ENCODE measurements around the gene HS6ST1.

The HS6ST1 gene

DNA sequence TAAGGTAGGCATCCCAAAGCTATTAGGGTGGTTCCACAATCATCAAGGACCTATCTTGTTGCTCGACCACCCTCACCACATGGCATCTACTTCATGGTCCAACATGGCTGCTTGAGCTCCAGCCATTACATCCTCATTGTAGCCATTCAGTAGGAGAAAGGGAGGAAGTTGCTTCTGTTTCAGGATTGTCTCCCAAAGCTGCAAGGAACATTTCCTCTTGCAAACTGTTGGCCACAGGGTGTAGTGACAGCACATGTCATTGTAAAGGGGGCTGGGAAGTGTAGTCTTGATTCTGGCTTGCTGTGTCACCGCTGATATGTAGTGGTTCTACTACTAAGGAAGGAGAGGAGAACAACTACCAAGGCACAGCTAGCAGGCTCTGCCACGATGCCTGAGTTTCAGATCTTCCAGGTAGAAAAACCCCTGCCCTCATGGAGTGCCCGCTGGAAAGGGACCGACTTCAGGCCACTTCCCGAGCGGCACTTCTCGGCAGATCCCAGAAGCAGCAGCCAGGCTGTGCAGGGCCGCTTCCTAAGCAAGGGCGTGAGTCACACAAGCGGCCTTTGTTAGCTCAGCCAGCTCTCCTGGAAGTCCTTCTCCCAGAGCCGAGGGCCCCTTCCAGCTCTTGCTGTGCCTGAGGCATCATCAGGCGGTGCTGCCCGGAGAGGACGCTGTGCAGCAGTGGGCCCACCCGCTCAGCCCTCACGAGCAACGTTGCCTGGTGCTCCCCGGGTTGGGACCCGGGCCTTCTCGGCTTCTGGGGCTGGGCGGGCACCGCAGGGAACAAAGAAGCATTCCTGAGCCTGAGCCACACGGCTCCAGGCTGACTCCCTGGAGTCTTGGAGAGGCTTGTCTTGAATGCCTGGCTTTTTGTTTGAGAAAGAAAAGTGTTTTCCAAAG is 58.2 kb downstream of the HS6ST1 start:
- H3K9ac ChIP-seq (ENCODE audit: low read length): no peak overlapping the region
- H3K4me1 ChIP-seq (ENCODE audit: insufficient read depth, low read length, severe bottlenecking): no peaks in the 10 kb centered on the region
- no peak overlapping the region for H3K4me2 ChIP-seq (ENCODE audit: low read length)
- H3K9me3 ChIP-seq (ENCODE audit: low read length): no peaks in the 10 kb centered on the region
- H3K36me3 ChIP-seq (ENCODE audit: insufficient read depth, low read length): no peaks in the 10 kb centered on the region
- H3K27me3 ChIP-seq (ENCODE audit: insufficient read depth, low read length): 0 out of 2 replicates have a peak, but pooled peaks cover 3% of the 10 kb centered on the region
- H3K4me3 ChIP-seq (ENCODE audit: low read depth, low read length, poor library complexity, severe bottlenecking): no peak overlapping the region
- H2AFZ ChIP-seq (ENCODE audit: low read length): no peak overlapping the region
- no peaks in the 10 kb centered on the region for H3K9me2 ChIP-seq (ENCODE audit: low read depth, low read length)
- H3K27ac ChIP-seq (ENCODE audit: low read depth, low read length, poor library complexity, severe bottlenecking): no peak overlapping the region
- no peak for TF ChIP-seq EZH2 (IDR thresholded peaks at IDR 0.05; ENCODE audit: borderline replicate concordance, low read length)
- TF ChIP-seq, protein P1, sequence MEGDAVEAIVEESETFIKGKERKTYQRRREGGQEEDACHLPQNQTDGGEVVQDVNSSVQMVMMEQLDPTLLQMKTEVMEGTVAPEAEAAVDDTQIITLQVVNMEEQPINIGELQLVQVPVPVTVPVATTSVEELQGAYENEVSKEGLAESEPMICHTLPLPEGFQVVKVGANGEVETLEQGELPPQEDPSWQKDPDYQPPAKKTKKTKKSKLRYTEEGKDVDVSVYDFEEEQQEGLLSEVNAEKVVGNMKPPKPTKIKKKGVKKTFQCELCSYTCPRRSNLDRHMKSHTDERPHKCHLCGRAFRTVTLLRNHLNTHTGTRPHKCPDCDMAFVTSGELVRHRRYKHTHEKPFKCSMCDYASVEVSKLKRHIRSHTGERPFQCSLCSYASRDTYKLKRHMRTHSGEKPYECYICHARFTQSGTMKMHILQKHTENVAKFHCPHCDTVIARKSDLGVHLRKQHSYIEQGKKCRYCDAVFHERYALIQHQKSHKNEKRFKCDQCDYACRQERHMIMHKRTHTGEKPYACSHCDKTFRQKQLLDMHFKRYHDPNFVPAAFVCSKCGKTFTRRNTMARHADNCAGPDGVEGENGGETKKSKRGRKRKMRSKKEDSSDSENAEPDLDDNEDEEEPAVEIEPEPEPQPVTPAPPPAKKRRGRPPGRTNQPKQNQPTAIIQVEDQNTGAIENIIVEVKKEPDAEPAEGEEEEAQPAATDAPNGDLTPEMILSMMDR (IDR thresholded peaks at IDR 0.05; ENCODE audit: low read length): no peak
- H3F3A ChIP-seq (ENCODE audit: insufficient read depth, low read length): no peaks in the 10 kb centered on the region
- H4K20me1 ChIP-seq (ENCODE audit: insufficient read depth, low read length): no peaks in the 10 kb centered on the region
- H3K79me2 ChIP-seq (ENCODE audit: insufficient read depth, low read length): no peaks in the 10 kb centered on the region

DNA sequence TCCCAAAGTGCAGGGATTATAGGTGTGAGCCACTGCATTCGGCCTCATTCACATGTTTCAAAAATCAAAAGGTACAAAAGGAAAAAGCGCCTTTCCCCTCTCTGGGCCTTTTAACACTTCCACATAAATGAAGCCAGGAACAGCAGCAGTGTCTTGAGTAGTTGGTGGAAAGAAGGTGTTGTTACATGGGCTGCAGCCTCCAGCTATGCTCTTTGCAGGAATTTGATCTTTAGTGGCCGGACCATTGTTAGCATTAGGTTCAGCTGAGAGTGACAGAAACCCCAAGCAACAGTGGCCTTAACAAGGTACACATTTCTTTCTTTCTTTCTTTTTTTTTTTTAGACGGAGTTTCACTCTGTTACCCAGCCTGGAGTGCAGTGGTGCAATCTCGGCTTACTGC is 59.1 kb downstream of the HS6ST1 start:
- no peaks in the 10 kb centered on the region for H3K79me2 ChIP-seq (ENCODE audit: insufficient read depth, low read length)
- H2AFZ ChIP-seq (ENCODE audit: low read length): no peak overlapping the region
- no peak overlapping the region for H3K4me3 ChIP-seq (ENCODE audit: low read depth, low read length, poor library complexity, severe bottlenecking)
- no peak overlapping the region for H3K9ac ChIP-seq (ENCODE audit: low read length)
- H3K4me2 ChIP-seq (ENCODE audit: low read length): no peak overlapping the region
- 0 out of 2 replicates have a peak, but pooled peaks cover 3% of the 10 kb centered on the region for H3K27me3 ChIP-seq (ENCODE audit: insufficient read depth, low read length)
- no peaks in the 10 kb centered on the region for H3F3A ChIP-seq (ENCODE audit: insufficient read depth, low read length)
- no peaks in the 10 kb centered on the region for H3K4me1 ChIP-seq (ENCODE audit: insufficient read depth, low read length, severe bottlenecking)
- H3K36me3 ChIP-seq (ENCODE audit: insufficient read depth, low read length): no peaks in the 10 kb centered on the region
- no peaks in the 10 kb centered on the region for H3K9me2 ChIP-seq (ENCODE audit: low read depth, low read length)
- H4K20me1 ChIP-seq (ENCODE audit: insufficient read depth, low read length): no peaks in the 10 kb centered on the region
- TF ChIP-seq, protein P1 (IDR thresholded peaks at IDR 0.05; ENCODE audit: low read length): no peak
- no peak for TF ChIP-seq EZH2 (IDR thresholded peaks at IDR 0.05; ENCODE audit: borderline replicate concordance, low read length)
- no peaks in the 10 kb centered on the region for H3K9me3 ChIP-seq (ENCODE audit: low read length)
- no peak overlapping the region for H3K27ac ChIP-seq (ENCODE audit: low read depth, low read length, poor library complexity, severe bottlenecking)

DNA sequence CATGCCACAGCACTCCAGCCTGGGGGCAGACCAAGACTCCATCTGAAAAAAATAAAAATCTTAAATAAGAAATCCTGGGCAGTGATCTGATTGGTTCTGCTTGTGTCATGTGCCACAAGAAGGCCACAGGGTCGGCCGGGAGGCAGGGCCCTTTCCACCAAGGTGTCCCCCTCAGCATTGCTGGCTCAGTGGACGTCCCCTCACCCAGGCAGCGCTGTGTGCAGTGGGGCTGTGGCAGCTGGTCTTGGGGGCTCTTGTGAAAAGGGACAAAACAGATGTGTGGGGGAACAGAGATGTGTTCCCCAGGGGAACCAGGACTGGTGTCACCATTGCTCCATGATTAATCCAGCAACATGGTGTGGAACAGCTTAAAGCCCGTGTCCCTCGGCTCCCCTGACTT is 60.5 kb downstream of the HS6ST1 start:
- Histone ChIP-seq H2AFZ (ENCODE audit: low read length) (no peak overlapping the region), H3K4me3 (ENCODE audit: low read depth, low read length, poor library complexity, severe bottlenecking) (no peak overlapping the region)
- TF ChIP-seq, protein P1 (IDR thresholded peaks at IDR 0.05; ENCODE audit: low read length): no peak
- TF ChIP-seq EZH2 (IDR thresholded peaks at IDR 0.05; ENCODE audit: borderline replicate concordance, low read length): no peak

More for the DNA sequence above, 60.5 kb downstream of the HS6ST1 start:
- Histone ChIP-seq H4K20me1 (ENCODE audit: insufficient read depth, low read length) (no peaks in the 10 kb centered on the region), H3K9me2 (ENCODE audit: low read depth, low read length) (no peaks in the 10 kb centered on the region), H3K4me2 (ENCODE audit: low read length) (no peak overlapping the region), H3K36me3 (ENCODE audit: insufficient read depth, low read length) (no peaks in the 10 kb centered on the region), H3K79me2 (ENCODE audit: insufficient read depth, low read length) (no peaks in the 10 kb centered on the region), H3K27ac (ENCODE audit: low read depth, low read length, poor library complexity, severe bottlenecking) (no peak overlapping the region), H3K9me3 (ENCODE audit: low read length) (no peaks in the 10 kb centered on the region), H3K9ac (ENCODE audit: low read length) (no peak overlapping the region), H3K27me3 (ENCODE audit: insufficient read depth, low read length) (0 out of 2 replicates have a peak, but pooled peaks cover 3% of the 10 kb centered on the region), H3F3A (ENCODE audit: insufficient read depth, low read length) (no peaks in the 10 kb centered on the region), H3K4me1 (ENCODE audit: insufficient read depth, low read length, severe bottlenecking) (no peaks in the 10 kb centered on the region)

All from OCI-LY1 (cell line).